GM21576 (cell line): ENCODE results near the gene RIMS3.
"Not testable (repeated sequence)": the region's sequence is repeated elsewhere in the genome, so short reads cannot be mapped to it uniquely, and the experiment has no call there.

Experiments used
- ATAC-seq: cut with Tn5 transposase; IDR thresholded peaks from one replicate; pipeline ENCODE4 v1.9.1; 2021; ENCODE audit warnings: mild to moderate bottlenecking, moderate library complexity; ENCODE audit not compliant: unreplicated experiment

The RIMS3 gene

GRCh38 chr1:40665335-40666171, at the start of gene RIMS3:
RIMS3 (minus strand) TSS chr1:40665682; CDS start chr1:40641925, 23,757 bp downstream.
- ATAC-seq = peak; percentile 63

GRCh38 chr1:40712997-40713396, 47.5 kb upstream of the RIMS3 start:
- ATAC-seq = no peak

- ATAC-seq = no peak
Measured at GRCh38 chr1:40712405-40712944, 47.0 kb upstream of the RIMS3 start.

- no peak for ATAC-seq
Measured at GRCh38 chr1:40711465-40712404, 46.3 kb upstream of the RIMS3 start.

GRCh38 chr1:40710581-40711315, 45.3 kb upstream of the RIMS3 start:
- ATAC-seq = no peak

GRCh38 chr1:40709802-40710278, 44.4 kb upstream of the RIMS3 start:
- no peak for ATAC-seq

GRCh38 chr1:40709100-40709801, 43.8 kb upstream of the RIMS3 start:
- ATAC-seq = peak; percentile 78

- peak; percentile 53 for ATAC-seq
Measured at GRCh38 chr1:40708750-40709099, 43.2 kb upstream of the RIMS3 start.

- ATAC-seq = no peak
Measured at GRCh38 chr1:40706626-40707025, 41.1 kb upstream of the RIMS3 start.

GRCh38 chr1:40704817-40705733, 39.6 kb upstream of the RIMS3 start:
- ATAC-seq = no peak

GRCh38 chr1:40703316-40703715, 37.8 kb upstream of the RIMS3 start:
- no peak for ATAC-seq

- ATAC-seq = not testable (repeated sequence)
Measured at GRCh38 chr1:40702810-40703209, 37.3 kb upstream of the RIMS3 start.

GRCh38 chr1:40701684-40702083, 36.2 kb upstream of the RIMS3 start:
- no peak for ATAC-seq

- ATAC-seq = no peak
Measured at GRCh38 chr1:40699787-40700186, 34.3 kb upstream of the RIMS3 start.

- no peak for ATAC-seq
Measured at GRCh38 chr1:40697436-40697835, 32.0 kb upstream of the RIMS3 start.

GRCh38 chr1:40696294-40696693, 30.8 kb upstream of the RIMS3 start:
- no peak for ATAC-seq

- no peak for ATAC-seq
Measured at GRCh38 chr1:40694353-40694874, 28.9 kb upstream of the RIMS3 start.

GRCh38 chr1:40693425-40693824, 27.9 kb upstream of the RIMS3 start:
- ATAC-seq = no peak

- no peak for ATAC-seq
Measured at GRCh38 chr1:40692429-40692895, 27.0 kb upstream of the RIMS3 start.
